Loucy (cell line): ENCODE data around the gene NLGN4X.
A peak's percentile ranks its signal among the peaks of the same experiment; 100 is the strongest.

Experiments used
- H2AFZ ChIP-seq: fragments of 200-600 bp; sonication (generic); 2 replicates; pipeline ENCODE4 v1.6.0; 2016; ENCODE audit warnings: antibody characterized with exemption, mild to moderate bottlenecking, low read length, moderate library complexity
- H3F3A ChIP-seq: fragments of 200-600 bp; 2 replicates; pipeline ENCODE4 v1.6.0; 2016; ENCODE audit warnings: antibody characterized with exemption, low read depth, mild to moderate bottlenecking
- H3K27me3 ChIP-seq: fragments of 200-600 bp; sonication (generic); 2 replicates; pipeline ENCODE4 v1.6.1; 2014; ENCODE audit warnings: low read length, mild to moderate bottlenecking; ENCODE audit not compliant: insufficient read depth, poor library complexity, severe bottlenecking
- H3K36me3 ChIP-seq: fragments of 200-600 bp; sonication (generic); 2 replicates; pipeline ENCODE4 v1.6.1; 2016; ENCODE audit warnings: low read length; ENCODE audit not compliant: insufficient read depth
- H3K4me1 ChIP-seq: fragments of 200-600 bp; sonication (generic); 2 replicates; pipeline ENCODE4 v1.5.1; 2014; ENCODE audit warnings: low read length, mild to moderate bottlenecking; ENCODE audit not compliant: insufficient read depth, poor library complexity, severe bottlenecking
- H3K4me2 ChIP-seq: fragments of 200-600 bp; sonication (generic); 2 replicates; pipeline ENCODE4 v1.6.0; 2014; ENCODE audit warnings: antibody characterized with exemption, low read length, low read depth, mild to moderate bottlenecking; ENCODE audit not compliant: poor library complexity, severe bottlenecking
- H3K4me3 ChIP-seq: fragments of 200-600 bp; sonication (generic); 2 replicates; pipeline ENCODE4 v1.5.1; 2014; ENCODE audit warnings: low read length, mild to moderate bottlenecking, mixed read lengths; ENCODE audit not compliant: poor library complexity, severe bottlenecking
- H3K79me2 ChIP-seq: fragments of 200-600 bp; sonication (generic); 2 replicates; pipeline ENCODE4 v1.6.1; 2014; ENCODE audit warnings: low read length; ENCODE audit not compliant: insufficient read depth
- H3K9ac ChIP-seq: fragments of 200-600 bp; sonication (generic); 2 replicates; pipeline ENCODE4 v1.6.0; 2014; ENCODE audit warnings: mild to moderate bottlenecking, low read depth, low read length, moderate library complexity; ENCODE audit not compliant: poor library complexity, severe bottlenecking
- H3K9me2 ChIP-seq: fragments of 200-600 bp; sonication (generic); replicated peaks from 2 replicates; pipeline ENCODE4 v1.6.1; 2016; ENCODE audit warnings: low read depth, low read length, mixed read lengths
- H3K9me3 ChIP-seq: fragments of 200-600 bp; sonication (generic); 2 replicates; pipeline ENCODE4 v1.6.1; 2014; ENCODE audit warnings: mild to moderate bottlenecking, antibody characterized with exemption, low read length, low read depth; ENCODE audit not compliant: insufficient read depth
- H4K20me1 ChIP-seq: fragments of 200-600 bp; sonication (generic); 2 replicates; pipeline ENCODE4 v1.6.0; 2014; ENCODE audit warnings: antibody characterized with exemption, low read length, mild to moderate bottlenecking; ENCODE audit not compliant: insufficient read depth, poor library complexity, severe bottlenecking
- CTCF ChIP-seq: fragments of 200-600 bp; sonication (generic); conservative IDR thresholded peaks from 2 replicates; pipeline ENCODE4 v1.5.1; 2014; ENCODE audit warnings: mild to moderate bottlenecking, antibody characterized with exemption, low read length
- EZH2phosphoT487 ChIP-seq: fragments of 200-600 bp; IDR thresholded peaks from 2 replicates; pipeline ENCODE4 v1.6.1; 2018; ENCODE audit warnings: antibody characterized with exemption, mild to moderate bottlenecking, moderate library complexity, borderline replicate concordance

The NLGN4X gene

GRCh38 chrX:6129195-6129594 lies 99.5 kb downstream of the NLGN4X start:
- Histone ChIP-seq H3K9me3 (no peaks in the 10 kb centered on the region), H3K4me2 (no peak overlapping the region)

GRCh38 chrX:6120329-6120728 lies 108.3 kb downstream of the NLGN4X start:
- no peak overlapping the region for H3K4me2 ChIP-seq
- no peak for TF ChIP-seq EZH2phosphoT487
- TF ChIP-seq CTCF = no peak

More at GRCh38 chrX:6129195-6129594, 99.5 kb downstream of the NLGN4X start:
- Histone ChIP-seq H3K4me1 (no peaks in the 10 kb centered on the region), H4K20me1 (no peaks in the 10 kb centered on the region), H3K36me3 (no peaks in the 10 kb centered on the region), H3K4me3 (no peak overlapping the region), H3K9me2 (no peaks in the 10 kb centered on the region), H3F3A (no peaks in the 10 kb centered on the region), H2AFZ (no peak overlapping the region), H3K27me3 (no peaks in the 10 kb centered on the region), H3K9ac (no peak overlapping the region), H3K79me2 (0 out of 2 replicates have a peak, but pooled peaks cover 3% of the 10 kb centered on the region)
- TF ChIP-seq EZH2phosphoT487 (no peak), CTCF (no peak)

GRCh38 chrX:6095469-6095868 lies 133.2 kb downstream of the NLGN4X start:
- no peak for TF ChIP-seq EZH2phosphoT487
- TF ChIP-seq CTCF = peak; percentile 49
- H3K4me2 ChIP-seq = no peak overlapping the region
- H4K20me1 ChIP-seq = no peaks in the 10 kb centered on the region
- H3K9me3 ChIP-seq = no peaks in the 10 kb centered on the region
- no peaks in the 10 kb centered on the region for H3K9me2 ChIP-seq
- no peaks in the 10 kb centered on the region for H3K36me3 ChIP-seq
- H2AFZ ChIP-seq = no peak overlapping the region
- H3K9ac ChIP-seq = no peak overlapping the region
- no peaks in the 10 kb centered on the region for H3K79me2 ChIP-seq
- no peaks in the 10 kb centered on the region for H3K4me1 ChIP-seq
- H3K4me3 ChIP-seq = no peak overlapping the region
- H3K27me3 ChIP-seq = no peaks in the 10 kb centered on the region
- H3F3A ChIP-seq = no peaks in the 10 kb centered on the region

More at GRCh38 chrX:6120329-6120728, 108.3 kb downstream of the NLGN4X start:
- H3K36me3 ChIP-seq = no peaks in the 10 kb centered on the region
- H3K9me2 ChIP-seq = no peaks in the 10 kb centered on the region
- H2AFZ ChIP-seq = no peak overlapping the region
- H3K9me3 ChIP-seq = no peaks in the 10 kb centered on the region
- H3K4me3 ChIP-seq = no peak overlapping the region
- no peaks in the 10 kb centered on the region for H3F3A ChIP-seq
- H3K27me3 ChIP-seq = no peaks in the 10 kb centered on the region
- H4K20me1 ChIP-seq = no peaks in the 10 kb centered on the region
- no peak overlapping the region for H3K9ac ChIP-seq
- no peaks in the 10 kb centered on the region for H3K4me1 ChIP-seq
- H3K79me2 ChIP-seq = no peaks in the 10 kb centered on the region
